ENCODE measurements around the gene ERC2. TPM values are rescaled to one million over a fixed set of nuclear protein-coding genes. Genes with fewer than 3 reads are reported as not detected.

ERC2 gene
- polyA plus RNA-seq, 2 of the 4 experiments (the other 2 are of a cell fraction): 0.16 TPM; not detected in 1

DNA sequence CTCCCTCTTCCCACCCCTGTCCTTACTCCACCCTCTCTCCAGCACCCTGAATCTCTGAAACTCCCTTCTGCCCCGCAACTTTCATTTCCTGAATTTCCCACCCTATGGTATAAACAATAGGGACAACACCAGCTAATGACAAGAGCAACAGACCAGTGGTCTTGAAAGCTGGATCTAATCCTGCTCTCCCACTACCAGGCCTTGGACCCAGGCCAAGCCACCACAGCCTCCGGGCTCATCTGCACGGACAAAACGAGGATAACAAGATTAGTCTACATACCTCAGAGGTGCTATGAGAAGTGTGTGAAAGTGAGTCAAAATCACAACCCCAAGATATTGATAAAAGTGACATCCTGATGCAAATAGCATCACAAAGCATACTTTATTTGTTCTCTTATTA lies 128.6 kb downstream of the ERC2 start:
- H3K4me1 ChIP-seq: no peaks in the 10 kb centered on the region
- ChIA-PET POLR2A (no interaction called here), CTCF (interaction anchor here (0.6 to 3.6 kb wide), 16 partner anchors 8 to 378 kb away, joined by 3 to 15 read pairs (median 4); partner anchors contain the start of gene ERC2)
- TF ChIP-seq, protein P1, sequence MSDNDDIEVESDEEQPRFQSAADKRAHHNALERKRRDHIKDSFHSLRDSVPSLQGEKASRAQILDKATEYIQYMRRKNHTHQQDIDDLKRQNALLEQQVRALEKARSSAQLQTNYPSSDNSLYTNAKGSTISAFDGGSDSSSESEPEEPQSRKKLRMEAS (IDR thresholded peaks at IDR 0.05): no peak
- TF ChIP-seq HOXA7 (CRISPR knock-in tag; IDR thresholded peaks at IDR 0.05) (no peak), FOXS1 (CRISPR knock-in tag; IDR thresholded peaks at IDR 0.05) (no peak), KDM1A (IDR thresholded peaks at IDR 0.05; ENCODE audit: low read depth) (no peak), HEYL (CRISPR knock-in tag; IDR thresholded peaks at IDR 0.05) (no peak), ZFP36 (IDR thresholded peaks at IDR 0.05; ENCODE audit: borderline replicate concordance, partially characterized antibody) (no peak), RFX5 (IDR thresholded peaks at IDR 0.05) (no peak), CBX2 (IDR thresholded peaks at IDR 0.05; ENCODE audit: borderline replicate concordance, low read depth) (no peak), MAFK (IDR thresholded peaks at IDR 0.05; ENCODE audit: partially characterized antibody) (no peak), JUNB (IDR thresholded peaks at IDR 0.05) (no peak), BHLHE40 (IDR thresholded peaks at IDR 0.05; ENCODE audit: low read depth, low read length) (no peak), ZSCAN20 (CRISPR knock-in tag; IDR thresholded peaks at IDR 0.05) (no peak), NPAS2 (CRISPR knock-in tag; IDR thresholded peaks at IDR 0.05; ENCODE audit: borderline replicate concordance) (no peak), KDM5A (IDR thresholded peaks at IDR 0.05) (no peak)
- TF ChIP-seq, protein P2, sequence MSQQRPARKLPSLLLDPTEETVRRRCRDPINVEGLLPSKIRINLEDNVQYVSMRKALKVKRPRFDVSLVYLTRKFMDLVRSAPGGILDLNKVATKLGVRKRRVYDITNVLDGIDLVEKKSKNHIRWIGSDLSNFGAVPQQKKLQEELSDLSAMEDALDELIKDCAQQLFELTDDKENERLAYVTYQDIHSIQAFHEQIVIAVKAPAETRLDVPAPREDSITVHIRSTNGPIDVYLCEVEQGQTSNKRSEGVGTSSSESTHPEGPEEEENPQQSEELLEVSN (IDR thresholded peaks at IDR 0.05; ENCODE audit: borderline replicate concordance, low read depth): no peak
- WGBS (ENCODE audit: missing lambda C conversion rate): 21% methylated on average over 4 of the region's 4 CpGs
- no peak overlapping the region for H3K4me3 ChIP-seq
- no peaks in the 10 kb centered on the region for H3K9me3 ChIP-seq
- no peak overlapping the region for H3K4me2 ChIP-seq
- H3K27ac ChIP-seq: no peak overlapping the region
- ATAC-seq: no peak
- no peak for FAIRE-seq
- no peak for DNase-seq (ENCODE audit: low read depth in 1 of 2, low spot score in 1 of 2)

DNA sequence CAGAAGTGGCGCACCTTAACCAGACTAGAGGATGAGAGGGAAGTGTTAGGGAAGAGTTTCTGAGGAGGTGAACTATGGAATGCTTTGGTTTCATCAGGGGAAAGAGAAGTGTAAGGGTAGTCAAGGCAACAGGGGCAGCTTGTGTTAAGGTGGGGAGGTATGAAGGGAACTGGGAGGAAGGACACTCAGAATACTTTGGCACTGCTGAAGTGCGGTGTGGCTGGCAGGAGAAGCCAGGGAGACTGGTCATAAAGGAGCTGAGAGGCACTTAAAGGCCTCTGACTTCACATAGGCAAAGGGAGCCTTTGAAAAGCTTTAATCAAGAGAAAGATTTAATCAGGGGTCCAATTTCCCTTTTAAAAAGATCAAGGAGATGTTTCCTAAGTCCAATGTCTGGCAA lies 129.0 kb downstream of the ERC2 start:
- no peak for FAIRE-seq

DNA sequence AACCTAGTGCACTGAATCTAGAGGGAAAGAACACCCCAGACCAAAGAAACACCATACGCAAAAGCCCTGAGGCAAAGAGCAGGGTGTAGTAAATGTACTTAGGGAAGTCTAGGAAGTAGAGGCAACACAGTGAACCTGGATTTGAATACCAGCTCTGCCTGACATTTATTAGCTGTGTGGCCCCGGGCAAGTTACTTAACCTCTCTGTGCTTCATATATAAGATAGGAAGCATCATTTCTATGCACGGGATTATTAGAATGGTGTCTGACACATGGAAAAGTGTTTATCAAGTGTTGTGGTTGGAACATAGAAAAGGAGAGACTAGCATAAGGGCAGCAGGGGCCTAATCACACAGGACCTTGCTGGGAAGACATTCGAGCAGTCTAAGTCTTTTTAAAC lies 132.2 kb downstream of the ERC2 start:
- no peak for FAIRE-seq
- 53% methylated on average over 4 of the region's 4 CpGs for WGBS (ENCODE audit: missing lambda C conversion rate)
- POLR2A ChIA-PET: no interaction called here
- no peaks in the 10 kb centered on the region for H3K9me3 ChIP-seq
- no peak overlapping the region for H3K27ac ChIP-seq
- no peak for DNase-seq (ENCODE audit: low read depth in 1 of 2, low spot score in 1 of 2)
- no peak for ATAC-seq
- H3K4me1 ChIP-seq: no peaks in the 10 kb centered on the region
- H3K4me3 ChIP-seq: no peak overlapping the region
- CTCF ChIA-PET: interaction anchor here (1.2 kb wide), 2 partner anchors 11 to 158 kb away, joined by 3 to 5 read pairs; no protein-coding TSS in a partner anchor
- no peak overlapping the region for H3K4me2 ChIP-seq
- TF ChIP-seq KDM1A (IDR thresholded peaks at IDR 0.05; ENCODE audit: low read depth) (no peak), HEYL (CRISPR knock-in tag; IDR thresholded peaks at IDR 0.05) (no peak), CBX8 (IDR thresholded peaks at IDR 0.05) (no peak), MAZ (IDR thresholded peaks at IDR 0.05; ENCODE audit: borderline replicate concordance, low read depth, low read length) (no peak), TFCP2L1 (CRISPR knock-in tag; IDR thresholded peaks at IDR 0.05) (no peak), SREBF2 (IDR thresholded peaks at IDR 0.05) (no peak), JUNB (IDR thresholded peaks at IDR 0.05) (no peak), RAD21 (conservative IDR thresholded peaks at IDR 0.05 in 1 of 2, IDR thresholded peaks at IDR 0.05 in 1 of 2) (no peak), MYC (IDR thresholded peaks at IDR 0.05; ENCODE audit: borderline replicate concordance, low read length) (no peak), HOXA7 (CRISPR knock-in tag; IDR thresholded peaks at IDR 0.05) (no peak), SMC3 (IDR thresholded peaks at IDR 0.05) (no peak), EHMT2 (IDR thresholded peaks at IDR 0.05; ENCODE audit: low read depth) (no peak), HOXB13 (CRISPR knock-in tag; IDR thresholded peaks at IDR 0.05; ENCODE audit: low read depth) (no peak)
- TF ChIP-seq, protein P3, sequence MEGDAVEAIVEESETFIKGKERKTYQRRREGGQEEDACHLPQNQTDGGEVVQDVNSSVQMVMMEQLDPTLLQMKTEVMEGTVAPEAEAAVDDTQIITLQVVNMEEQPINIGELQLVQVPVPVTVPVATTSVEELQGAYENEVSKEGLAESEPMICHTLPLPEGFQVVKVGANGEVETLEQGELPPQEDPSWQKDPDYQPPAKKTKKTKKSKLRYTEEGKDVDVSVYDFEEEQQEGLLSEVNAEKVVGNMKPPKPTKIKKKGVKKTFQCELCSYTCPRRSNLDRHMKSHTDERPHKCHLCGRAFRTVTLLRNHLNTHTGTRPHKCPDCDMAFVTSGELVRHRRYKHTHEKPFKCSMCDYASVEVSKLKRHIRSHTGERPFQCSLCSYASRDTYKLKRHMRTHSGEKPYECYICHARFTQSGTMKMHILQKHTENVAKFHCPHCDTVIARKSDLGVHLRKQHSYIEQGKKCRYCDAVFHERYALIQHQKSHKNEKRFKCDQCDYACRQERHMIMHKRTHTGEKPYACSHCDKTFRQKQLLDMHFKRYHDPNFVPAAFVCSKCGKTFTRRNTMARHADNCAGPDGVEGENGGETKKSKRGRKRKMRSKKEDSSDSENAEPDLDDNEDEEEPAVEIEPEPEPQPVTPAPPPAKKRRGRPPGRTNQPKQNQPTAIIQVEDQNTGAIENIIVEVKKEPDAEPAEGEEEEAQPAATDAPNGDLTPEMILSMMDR (IDR thresholded peaks at IDR 0.05): no peak

More for the DNA sequence above, 129.0 kb downstream of the ERC2 start:
- ChIA-PET POLR2A (no interaction called here), CTCF (interaction anchor here (1.1 to 3.6 kb wide), 8 partner anchors 13 to 209 kb away, joined by 3 to 15 read pairs (median 4); no protein-coding TSS in a partner anchor)
- Histone ChIP-seq H3K4me3 (no peak overlapping the region), H3K4me2 (no peak overlapping the region), H3K4me1 (no peaks in the 10 kb centered on the region), H3K27ac (no peak overlapping the region), H3K9me3 (no peaks in the 10 kb centered on the region)
- 0% methylated on average over 2 of the region's 2 CpGs for WGBS (ENCODE audit: missing lambda C conversion rate)
- ATAC-seq (no peak), DNase-seq (ENCODE audit: low read depth in 1 of 2, low spot score in 1 of 2) (no peak)
- TF ChIP-seq, protein P4, sequence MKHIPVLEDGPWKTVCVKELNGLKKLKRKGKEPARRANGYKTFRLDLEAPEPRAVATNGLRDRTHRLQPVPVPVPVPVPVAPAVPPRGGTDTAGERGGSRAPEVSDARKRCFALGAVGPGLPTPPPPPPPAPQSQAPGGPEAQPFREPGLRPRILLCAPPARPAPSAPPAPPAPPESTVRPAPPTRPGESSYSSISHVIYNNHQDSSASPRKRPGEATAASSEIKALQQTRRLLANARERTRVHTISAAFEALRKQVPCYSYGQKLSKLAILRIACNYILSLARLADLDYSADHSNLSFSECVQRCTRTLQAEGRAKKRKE (CRISPR knock-in tag; IDR thresholded peaks at IDR 0.05; ENCODE audit: low read depth): no peak
- TF ChIP-seq EHMT2 (IDR thresholded peaks at IDR 0.05; ENCODE audit: low read depth) (no peak), NR3C1 (IDR thresholded peaks at IDR 0.05) (no peak), FOSB (CRISPR knock-in tag; IDR thresholded peaks at IDR 0.05) (no peak), FOXS1 (CRISPR knock-in tag; IDR thresholded peaks at IDR 0.05) (no peak), TFCP2L1 (CRISPR knock-in tag; IDR thresholded peaks at IDR 0.05) (no peak), POLR2A (IDR thresholded peaks at IDR 0.05; ENCODE audit: low read length) (no peak), CHD2 (IDR thresholded peaks at IDR 0.05; ENCODE audit: low read length, partially characterized antibody) (no peak), CBX8 (IDR thresholded peaks at IDR 0.05) (no peak), ZC3H11A (IDR thresholded peaks at IDR 0.05) (no peak), NPAS2 (CRISPR knock-in tag; IDR thresholded peaks at IDR 0.05; ENCODE audit: borderline replicate concordance) (no peak), RAD21 (conservative IDR thresholded peaks at IDR 0.05 in 1 of 2, IDR thresholded peaks at IDR 0.05 in 1 of 2) (no peak)
- TF ChIP-seq, protein P5, sequence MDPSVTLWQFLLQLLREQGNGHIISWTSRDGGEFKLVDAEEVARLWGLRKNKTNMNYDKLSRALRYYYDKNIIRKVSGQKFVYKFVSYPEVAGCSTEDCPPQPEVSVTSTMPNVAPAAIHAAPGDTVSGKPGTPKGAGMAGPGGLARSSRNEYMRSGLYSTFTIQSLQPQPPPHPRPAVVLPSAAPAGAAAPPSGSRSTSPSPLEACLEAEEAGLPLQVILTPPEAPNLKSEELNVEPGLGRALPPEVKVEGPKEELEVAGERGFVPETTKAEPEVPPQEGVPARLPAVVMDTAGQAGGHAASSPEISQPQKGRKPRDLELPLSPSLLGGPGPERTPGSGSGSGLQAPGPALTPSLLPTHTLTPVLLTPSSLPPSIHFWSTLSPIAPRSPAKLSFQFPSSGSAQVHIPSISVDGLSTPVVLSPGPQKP (IDR thresholded peaks at IDR 0.05; ENCODE audit: low read depth, low read length): no peak
